Omental fat pad (tissue), 4 donors: ENCODE measurements around the gene TFR2. TPM values are rescaled to one million over a fixed set of nuclear protein-coding genes. Genes with fewer than 3 reads are reported as not detected.
A peak's percentile ranks its signal among the peaks of the same experiment; 100 is the strongest.

ENCODE experiments used
- ATAC-seq: fragments of 150-250 bp; one replicate; pipeline ENCODE4 v1.9.1; 2016; ENCODE audit warnings: mild to moderate bottlenecking, moderate library complexity; ENCODE audit not compliant: low FRiP score
- DNase-seq: peaks from one replicate; pipeline ENCODE4 v3.0.0-alpha.2; 2019; ENCODE audit warnings: low spot score
- total RNA-seq, 4 donors: library from RNA; depleted of rRNA; stranded (reverse); fragments of >200 nt; gene quantifications; one replicate each; pipeline ENCODE4 v1.1.0, GENCODE V29; 2016
- TF ChIP-seq, protein P1 (sequence below), 3 donors: fragments of 450-650 bp; IDR thresholded peaks; one replicate each; pipeline ENCODE4 v1.5.1; 2016 to 2017; ENCODE audit warnings: antibody characterized with exemption in 3 of 3, mild to moderate bottlenecking in 3 of 3, moderate library complexity in 2 of 3

The TFR2 gene
- total RNA-seq, 4 donors from 2014 or later: 0.60 TPM; not detected in 3

DNA sequence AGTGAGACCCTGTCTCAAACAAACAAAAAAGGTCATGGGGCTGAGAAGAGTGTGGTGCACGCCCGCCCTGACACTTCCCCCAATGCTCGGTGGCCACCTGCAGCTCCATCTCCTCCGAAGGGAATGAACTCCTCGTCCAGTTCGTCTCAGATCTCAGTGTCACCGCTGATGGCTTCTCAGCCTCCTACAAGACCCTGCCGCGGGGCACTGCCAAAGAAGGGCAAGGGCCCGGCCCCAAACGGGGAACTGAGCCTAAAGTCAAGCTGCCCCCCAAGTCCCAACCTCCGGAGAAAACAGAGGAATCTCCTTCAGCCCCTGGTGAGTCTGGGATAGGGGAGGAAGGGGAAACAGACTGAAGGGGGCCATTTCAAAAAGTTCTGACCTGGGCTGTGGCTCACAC lies 35.0 kb downstream of the TFR2 start:
- no peak for DNase-seq
- no peak for ATAC-seq
- TF ChIP-seq, protein P1, sequence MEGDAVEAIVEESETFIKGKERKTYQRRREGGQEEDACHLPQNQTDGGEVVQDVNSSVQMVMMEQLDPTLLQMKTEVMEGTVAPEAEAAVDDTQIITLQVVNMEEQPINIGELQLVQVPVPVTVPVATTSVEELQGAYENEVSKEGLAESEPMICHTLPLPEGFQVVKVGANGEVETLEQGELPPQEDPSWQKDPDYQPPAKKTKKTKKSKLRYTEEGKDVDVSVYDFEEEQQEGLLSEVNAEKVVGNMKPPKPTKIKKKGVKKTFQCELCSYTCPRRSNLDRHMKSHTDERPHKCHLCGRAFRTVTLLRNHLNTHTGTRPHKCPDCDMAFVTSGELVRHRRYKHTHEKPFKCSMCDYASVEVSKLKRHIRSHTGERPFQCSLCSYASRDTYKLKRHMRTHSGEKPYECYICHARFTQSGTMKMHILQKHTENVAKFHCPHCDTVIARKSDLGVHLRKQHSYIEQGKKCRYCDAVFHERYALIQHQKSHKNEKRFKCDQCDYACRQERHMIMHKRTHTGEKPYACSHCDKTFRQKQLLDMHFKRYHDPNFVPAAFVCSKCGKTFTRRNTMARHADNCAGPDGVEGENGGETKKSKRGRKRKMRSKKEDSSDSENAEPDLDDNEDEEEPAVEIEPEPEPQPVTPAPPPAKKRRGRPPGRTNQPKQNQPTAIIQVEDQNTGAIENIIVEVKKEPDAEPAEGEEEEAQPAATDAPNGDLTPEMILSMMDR (IDR thresholded peaks at IDR 0.05): no peak

DNA sequence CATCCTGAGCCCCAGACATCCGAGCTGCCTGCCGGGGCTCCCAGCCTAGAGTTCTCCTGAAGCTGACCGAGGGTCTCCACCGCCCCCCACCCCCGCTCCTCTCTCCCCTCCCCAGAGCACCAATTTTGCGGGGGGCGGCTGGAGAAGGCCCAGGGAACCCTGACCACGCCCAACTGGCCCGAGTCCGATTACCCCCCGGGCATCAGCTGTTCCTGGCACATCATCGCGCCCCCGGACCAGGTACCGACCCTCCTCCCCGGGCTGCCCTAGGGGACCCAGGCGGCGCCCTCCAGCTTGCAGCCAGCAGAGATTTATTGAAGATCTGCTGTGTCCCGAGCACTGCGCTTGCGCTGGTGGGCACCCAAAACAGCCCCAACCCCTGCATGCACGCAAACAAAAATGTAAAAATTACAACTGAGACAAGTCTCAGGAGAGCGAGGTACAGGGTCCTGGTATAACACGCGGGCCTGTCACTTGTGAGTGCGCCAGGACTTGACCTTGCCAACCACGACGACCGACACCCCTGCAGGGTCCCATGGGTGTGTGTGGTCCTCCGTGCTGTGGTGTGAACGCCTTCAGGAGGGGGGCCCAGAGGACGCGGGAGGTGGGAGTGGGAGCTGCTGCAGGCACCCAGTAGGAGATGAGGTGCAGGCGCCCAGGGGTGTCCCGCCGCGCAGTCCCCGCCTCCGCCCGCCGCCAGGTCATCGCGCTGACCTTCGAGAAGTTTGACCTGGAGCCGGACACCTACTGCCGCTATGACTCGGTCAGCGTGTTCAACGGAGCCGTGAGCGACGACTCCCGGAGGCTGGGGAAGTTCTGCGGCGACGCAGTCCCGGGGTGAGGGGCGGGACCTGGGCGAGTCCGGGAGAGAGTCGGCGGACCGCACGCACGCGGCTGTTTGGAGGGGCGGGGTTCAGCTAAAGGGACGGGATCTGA lies 36.1 kb downstream of the TFR2 start:
- peak; percentile 18 for ATAC-seq

DNA sequence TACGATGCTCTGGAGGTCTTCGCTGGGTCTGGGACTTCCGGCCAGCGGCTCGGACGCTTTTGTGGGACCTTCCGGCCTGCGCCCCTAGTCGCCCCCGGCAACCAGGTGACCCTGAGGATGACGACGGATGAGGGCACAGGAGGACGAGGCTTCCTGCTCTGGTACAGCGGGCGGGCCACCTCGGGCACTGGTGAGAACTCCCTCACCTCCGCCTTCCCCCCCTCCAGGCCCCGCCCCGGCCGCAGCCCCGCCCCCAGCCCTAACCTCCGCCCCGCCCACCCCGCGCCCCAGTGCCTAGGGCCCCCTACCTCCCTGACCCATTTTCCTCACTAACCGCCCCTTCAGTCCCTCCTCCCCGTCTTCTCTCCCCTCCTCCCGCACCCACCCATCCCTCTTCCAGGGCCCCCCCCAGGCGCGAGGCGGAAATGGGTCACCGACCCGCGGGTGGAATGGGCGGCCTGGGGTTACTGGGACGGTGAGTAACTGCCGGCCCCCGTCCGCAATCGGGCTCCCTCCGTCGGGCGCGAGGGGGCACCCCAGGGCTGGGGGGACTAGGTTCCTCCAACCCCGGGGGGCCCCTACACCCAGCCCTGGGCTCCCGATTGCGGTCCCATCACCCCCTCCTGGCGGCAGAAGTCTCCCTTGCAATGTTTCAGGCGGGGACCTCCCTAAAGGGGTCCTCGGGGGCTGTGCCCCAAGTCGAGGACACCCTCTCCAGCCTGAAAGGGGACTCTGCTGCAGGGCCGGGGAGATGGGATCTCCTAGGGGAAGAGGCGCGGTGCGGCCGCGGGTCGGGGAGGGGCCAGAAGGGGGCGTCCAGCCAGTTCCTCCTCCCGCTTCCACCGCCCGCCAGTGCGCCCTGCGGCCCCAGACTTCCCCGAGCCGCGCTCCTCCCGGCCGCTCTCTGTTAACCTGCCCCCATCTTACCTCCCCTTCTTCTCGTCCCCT lies 37.0 kb downstream of the TFR2 start:
- ATAC-seq: peak; percentile 71
- no peak for DNase-seq
- TF ChIP-seq, protein P1 (IDR thresholded peaks at IDR 0.05): peak in 1 of 3 donors; percentile 49

More for the DNA sequence above, 36.1 kb downstream of the TFR2 start:
- TF ChIP-seq, protein P1 (IDR thresholded peaks at IDR 0.05): no peak
- DNase-seq: no peak

DNA sequence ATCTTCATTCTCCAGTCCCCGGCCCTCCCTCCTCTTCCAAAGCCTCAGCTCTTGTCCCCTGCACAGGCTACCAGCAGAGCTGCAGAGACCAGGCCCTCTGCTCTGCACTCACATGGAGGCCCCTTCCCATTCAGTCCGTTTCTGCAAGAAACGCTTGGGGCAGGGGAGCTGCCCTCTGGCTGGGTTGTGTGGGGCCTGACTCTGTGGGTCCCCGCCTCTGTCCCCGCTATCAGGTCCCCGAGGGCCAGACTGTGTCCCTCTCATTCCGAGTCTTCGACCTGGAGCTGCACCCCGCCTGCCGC lies 37.7 kb downstream of the TFR2 start:
- ATAC-seq (peak; percentile 6), DNase-seq (no peak)
- TF ChIP-seq, protein P1 (IDR thresholded peaks at IDR 0.05): no peak

DNA sequence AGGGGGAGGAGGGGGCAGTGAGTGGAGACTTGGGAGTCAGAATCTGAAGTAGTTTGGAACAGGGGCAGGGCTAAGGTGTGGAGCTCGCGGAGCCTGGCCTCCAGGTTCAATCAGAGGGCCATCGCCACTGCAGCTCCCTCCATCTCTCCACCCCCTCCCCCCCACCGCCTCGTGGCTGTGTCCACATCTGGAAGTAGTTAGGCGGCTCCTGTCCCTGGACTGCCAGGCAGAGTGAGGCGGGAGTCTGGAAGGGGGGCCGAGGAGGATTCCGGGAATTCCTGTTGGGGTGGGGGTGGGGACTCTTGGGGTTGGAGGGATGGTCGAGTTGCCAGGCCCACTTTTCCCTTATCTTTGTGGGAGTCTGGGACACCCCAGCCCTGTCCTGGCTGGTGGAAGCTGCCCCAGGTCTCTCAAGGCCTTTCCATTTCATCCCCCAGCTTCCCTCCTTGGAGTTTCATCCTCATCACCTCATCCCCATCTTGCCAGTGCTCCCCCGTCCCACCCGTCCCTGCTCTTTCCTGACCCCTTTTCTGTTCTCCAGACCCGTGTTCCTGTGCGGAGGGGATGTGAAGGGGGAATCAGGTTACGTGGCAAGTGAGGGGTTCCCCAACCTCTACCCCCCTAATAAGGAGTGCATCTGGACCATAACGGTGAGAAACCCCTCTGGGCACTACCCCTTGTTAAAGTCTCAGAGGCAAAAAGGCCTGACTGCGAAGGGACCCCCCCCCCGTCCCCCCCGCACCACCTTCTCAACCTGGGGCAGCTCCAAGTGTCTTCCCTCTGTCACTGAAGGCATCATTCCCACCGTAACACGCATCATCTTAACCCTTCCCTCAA lies 38.2 kb downstream of the TFR2 start:
- no peak for DNase-seq
- TF ChIP-seq, protein P1 (IDR thresholded peaks at IDR 0.05): no peak

DNA sequence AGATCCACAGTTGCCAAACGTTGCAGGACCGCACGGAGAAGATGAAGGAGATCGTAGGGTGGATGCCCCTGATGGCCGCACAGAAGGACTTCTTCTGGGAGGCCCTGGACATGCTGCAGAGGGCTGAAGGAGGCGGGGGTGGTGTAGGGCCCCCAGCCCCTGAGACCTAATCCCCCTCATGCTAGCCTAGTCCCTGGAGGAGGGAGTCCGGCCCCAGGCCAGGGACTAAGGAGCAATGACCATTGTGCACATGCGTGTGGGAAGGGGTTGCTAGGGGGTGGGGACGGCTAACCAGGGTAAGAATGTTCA lies 40.7 kb downstream of the TFR2 start:
- no peak for DNase-seq
- TF ChIP-seq, protein P1 (IDR thresholded peaks at IDR 0.05): no peak
- ATAC-seq: no peak

More for the DNA sequence above, 38.2 kb downstream of the TFR2 start:
- no peak for ATAC-seq
